ENCODE results near the gene BGN.

DNA sequence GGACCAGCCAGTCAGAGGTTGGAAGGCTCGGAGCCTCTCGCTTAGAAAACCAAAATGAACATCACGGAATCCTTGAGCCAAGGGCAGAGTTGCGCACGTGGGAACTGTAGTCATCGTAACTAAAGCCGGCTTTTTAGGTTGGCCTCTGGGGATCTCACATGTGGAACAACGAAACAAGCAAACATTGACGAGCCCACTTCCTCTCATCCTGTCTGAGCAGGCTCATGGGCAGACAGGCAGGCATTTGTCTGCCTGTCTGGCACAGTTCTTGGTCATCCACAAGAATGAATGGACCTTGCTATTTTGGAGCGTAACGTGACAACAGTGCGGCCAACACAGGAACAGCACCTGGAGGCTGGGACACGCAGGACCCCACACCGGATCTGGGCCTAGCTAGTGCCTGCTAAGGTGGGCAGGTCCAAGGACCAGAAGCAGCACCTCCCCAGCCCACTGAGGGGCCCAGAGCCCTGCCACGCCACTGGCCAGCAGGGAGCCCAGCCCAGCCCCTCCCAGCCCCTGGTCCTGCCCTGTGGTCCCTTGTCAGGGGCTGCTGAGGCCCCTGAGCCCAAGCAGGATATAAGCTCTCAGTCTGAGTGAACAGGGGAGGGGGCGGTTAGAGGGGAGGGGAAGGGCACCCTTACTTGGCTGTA is 39.8 kb upstream of the BGN start:
- TF ChIP-seq POLR2A (IDR thresholded peaks at IDR 0.05) (no peak), CTCF (IDR thresholded peaks at IDR 0.05 in 4 of 5, conservative IDR thresholded peaks at IDR 0.05 in 1 of 5) (no peak)

Data from gastrocnemius medialis (tissue), 4 donors.